MCF 10A (cell line): ENCODE results near the gene HSD17B10. TPM values are rescaled to one million over a fixed set of nuclear protein-coding genes. Genes with fewer than 3 reads are reported as not detected.
A peak's percentile ranks its signal among the peaks of the same experiment; 100 is the strongest.

Source experiments
- BruUV-seq: library from RNA; stranded (reverse); fragments of 400-500 nt; replicated peaks from 2 replicates; lab custom pipeline; 2021; lab: Mats Ljungman, UMichigan
- CTCF ChIA-PET: fragments of 300-600 bp; sonication (Branson Sonifier 250); formaldehyde crosslinking; extraction: SDS; loops from one replicate; lab custom pipeline; 2021; ENCODE audit warnings: antibody characterized with exemption, inconsistent platforms; lab: Yijun Ruan, JAX
- POLR2A ChIA-PET: fragments of 300-600, 350-650 bp; sonication (Branson Sonifier 250); formaldehyde crosslinking; extraction: SDS; loops from one replicate; lab custom pipeline; 2020; ENCODE audit warnings: antibody characterized with exemption, inconsistent platforms; lab: Yijun Ruan, JAX
- DNase-seq: peaks from one replicate; pipeline ENCODE4 v3.0.0-alpha.2; 2018; ENCODE audit not compliant: unreplicated experiment
- H3K27ac Mint-ChIP-seq: one replicate; pipeline ENCODE4 v1.8.0; 2022; ENCODE audit warnings: mild to moderate bottlenecking, low read depth, mixed read lengths; ENCODE audit not compliant: unreplicated experiment
- H3K27me3 Mint-ChIP-seq: one replicate; pipeline ENCODE4 v1.8.0; 2022; ENCODE audit warnings: mixed read lengths; ENCODE audit not compliant: insufficient read depth, unreplicated experiment
- H3K36me3 Mint-ChIP-seq: one replicate; pipeline ENCODE4 v1.8.0; 2022; ENCODE audit warnings: mild to moderate bottlenecking, moderate library complexity, mixed read lengths; ENCODE audit not compliant: insufficient read depth, unreplicated experiment
- H3K4me1 Mint-ChIP-seq: one replicate; pipeline ENCODE4 v1.8.0; 2022; ENCODE audit warnings: mixed read lengths; ENCODE audit not compliant: insufficient read depth, unreplicated experiment
- H3K4me3 Mint-ChIP-seq: one replicate; pipeline ENCODE4 v1.8.0; 2022; ENCODE audit warnings: mild to moderate bottlenecking, moderate library complexity, mixed read lengths; ENCODE audit not compliant: unreplicated experiment
- H3K9me3 Mint-ChIP-seq: one replicate; pipeline ENCODE4 v1.8.0; 2022; ENCODE audit warnings: mixed read lengths; ENCODE audit not compliant: unreplicated experiment
- CTCF ChIP-seq: fragments of 200-600 bp; IDR thresholded peaks from one replicate; pipeline ENCODE4 v1.8.0; 2022; ENCODE audit warnings: antibody characterized with exemption, mild to moderate bottlenecking; ENCODE audit not compliant: unreplicated experiment
- intact Hi-C: fragments of 100-400 bp; cut with micrococcal nuclease; formaldehyde crosslinking; loops from 2 replicates; pipeline ENCODE4 v1.14.1; 2022
- total RNA-seq: library from RNA; stranded (reverse); gene quantifications from 2 replicates; pipeline ENCODE4 v1.2.3, GENCODE V29; 2022

The HSD17B10 gene
- total RNA-seq, 1 experiment from 2014 or later, result 115 TPM

DNA sequence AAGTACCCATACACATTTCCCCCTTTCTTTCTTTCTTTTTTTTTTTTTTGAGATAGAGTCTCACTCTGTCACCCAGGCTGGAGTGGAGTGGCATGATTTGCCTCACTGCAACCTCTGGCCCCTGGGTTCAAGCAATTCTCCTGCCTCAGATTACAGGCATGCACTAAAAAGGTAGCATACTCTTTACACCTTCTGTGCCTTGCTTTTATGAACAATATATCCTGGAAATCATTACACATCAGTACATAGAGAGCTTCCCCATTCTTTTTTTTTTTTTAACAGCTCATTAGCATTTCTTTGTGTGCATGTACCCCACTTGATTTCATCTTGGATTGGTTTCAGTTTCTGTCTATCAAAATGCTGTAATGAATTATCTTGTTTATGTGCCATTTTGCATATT lies 18.6 kb upstream of the HSD17B10 start:
- H3K27ac Mint-ChIP-seq, result no peak overlapping the region
- no peak overlapping the region for H3K4me3 Mint-ChIP-seq
- no peaks in the 10 kb centered on the region for H3K9me3 Mint-ChIP-seq
- DNase-seq, result no peak
- peaks cover 47% of the 10 kb centered on the region for H3K27me3 Mint-ChIP-seq
- peaks cover 6% of the 10 kb centered on the region for H3K4me1 Mint-ChIP-seq
- CTCF ChIA-PET, result interaction anchor here (0.7 to 1.9 kb wide), 5 partner anchors 16 to 168 kb away, joined by 3 to 7 read pairs (median 5); partner anchors contain the start of genes RIBC1 and SMC1A
- no TSS peak for BruUV-seq
- no peaks in the 10 kb centered on the region for H3K36me3 Mint-ChIP-seq
- intact Hi-C loops, result no loop called here
- TF ChIP-seq CTCF, result no peak
- POLR2A ChIA-PET, result no interaction called here

- BruUV-seq, result no TSS peak
- intact Hi-C loops, result no loop called here
- peaks cover 5% of the 10 kb centered on the region for H3K4me1 Mint-ChIP-seq
- DNase-seq, result no peak
- ChIA-PET CTCF (no interaction called here), POLR2A (no interaction called here)
- H3K9me3 Mint-ChIP-seq, result no peaks in the 10 kb centered on the region
- H3K36me3 Mint-ChIP-seq, result no peaks in the 10 kb centered on the region
- H3K4me3 Mint-ChIP-seq, result no peak overlapping the region
- peaks cover 24% of the 10 kb centered on the region for H3K27me3 Mint-ChIP-seq
- no peak overlapping the region for H3K27ac Mint-ChIP-seq
- no peak for TF ChIP-seq CTCF
These were observed 15.5 kb upstream of the HSD17B10 start for GRCh38 chrX:53449632-53450031.

DNA sequence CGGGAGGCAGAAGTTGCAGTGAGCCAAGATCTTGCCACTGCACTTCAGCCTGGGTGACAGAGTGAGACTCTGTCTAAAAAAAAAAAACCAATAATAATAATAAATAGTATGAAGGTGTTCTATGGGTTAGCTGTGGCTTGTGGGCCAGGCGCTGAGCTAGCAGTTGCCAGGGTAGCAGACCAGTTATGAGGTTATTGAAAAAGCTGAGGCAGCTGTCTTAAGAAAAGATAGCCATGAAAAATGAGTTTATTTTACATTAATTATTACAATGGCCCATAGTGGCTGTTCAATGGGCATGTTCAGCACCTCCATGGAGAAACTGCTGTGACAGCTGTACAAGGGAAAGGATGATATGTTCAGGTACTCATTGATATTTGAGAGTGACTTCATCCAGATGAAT lies 13.3 kb upstream of the HSD17B10 start:
- ChIA-PET CTCF (interaction anchor here (0.7 to 4.8 kb wide), 6 partner anchors 11 to 163 kb away, joined by 5 to 32 read pairs (median 12); no protein-coding TSS in a partner anchor), POLR2A (interaction anchor here (0.7 kb wide), 2 partner anchors 16 to 1450 kb away, joined by 3 read pairs; no protein-coding TSS in a partner anchor)
- intact Hi-C loops, result no loop called here
- Mint-ChIP-seq H3K9me3 (no peaks in the 10 kb centered on the region), H3K27ac (no peak overlapping the region), H3K4me1 (peaks cover 5% of the 10 kb centered on the region), H3K36me3 (no peaks in the 10 kb centered on the region), H3K27me3 (peaks cover 24% of the 10 kb centered on the region), H3K4me3 (no peak overlapping the region)
- DNase-seq, result no peak
- no TSS peak for BruUV-seq
- TF ChIP-seq CTCF, result no peak

DNA sequence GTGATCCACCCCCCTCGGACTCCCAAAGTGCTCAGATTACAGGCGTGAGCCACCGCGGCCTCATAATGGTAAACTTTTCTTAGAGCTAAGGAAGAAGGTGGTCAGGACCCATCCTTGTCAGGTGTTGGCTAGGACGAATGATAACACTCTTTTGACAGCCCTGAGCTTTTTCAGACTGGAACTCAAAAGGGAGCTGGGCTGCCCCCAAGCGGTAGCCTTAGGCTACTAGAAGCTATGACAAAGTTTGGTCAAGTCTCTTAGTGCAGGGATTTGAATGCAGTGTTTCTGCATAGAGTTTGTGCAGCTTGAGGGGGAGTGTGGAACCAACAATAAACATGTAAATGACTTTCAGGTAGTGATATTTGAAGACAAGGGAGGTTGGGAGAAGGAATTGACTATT lies 11.8 kb upstream of the HSD17B10 start:
- H3K4me3 Mint-ChIP-seq, result no peak overlapping the region
- no TSS peak for BruUV-seq

More for the DNA sequence above, 11.8 kb upstream of the HSD17B10 start:
- H3K9me3 Mint-ChIP-seq, result no peaks in the 10 kb centered on the region
- no peak overlapping the region for H3K27ac Mint-ChIP-seq
- peak; percentile 66 for DNase-seq
- peaks cover 20% of the 10 kb centered on the region for H3K27me3 Mint-ChIP-seq
- peaks cover 5% of the 10 kb centered on the region for H3K4me1 Mint-ChIP-seq
- intact Hi-C loops, result loop anchor here (1.0 kb wide), 1 partner anchor 129 kb away; no protein-coding TSS in a partner anchor
- POLR2A ChIA-PET, result interaction anchor here (0.9 to 1.5 kb wide), 2 partner anchors 12 kb away, joined by 3 to 4 read pairs; partner anchors contain the start of gene HSD17B10
- TF ChIP-seq CTCF, result peak; percentile 58
- H3K36me3 Mint-ChIP-seq, result no peaks in the 10 kb centered on the region
- CTCF ChIA-PET, result interaction anchor here (0.6 to 4.8 kb wide), 16 partner anchors 9 to 201 kb away, joined by 3 to 32 read pairs (median 5); no protein-coding TSS in a partner anchor
